ENCODE results near the gene STAC3.

The STAC3 gene

GRCh38 chr12:57214398-57214781, 36.6 kb downstream of the STAC3 start:
- TF ChIP-seq CTCF (IDR thresholded peaks at IDR 0.05; ENCODE audit: low read depth, low read length), result peak; percentile 89
- Histone ChIP-seq H3K27ac (no peak overlapping the region), H3K27me3 (ENCODE audit: insufficient read depth, low read depth, severe bottlenecking) (peaks cover 12% of the 10 kb centered on the region), H3K36me3 (no peaks in the 10 kb centered on the region), H3K4me3 (ENCODE audit: low read depth, low read length) (no peak overlapping the region), H3K9me3 (ENCODE audit: severe bottlenecking) (no peaks in the 10 kb centered on the region)
- peak; percentile 77 for DNase-seq

GRCh38 chr12:57213763-57214397, 37.1 kb downstream of the STAC3 start:
- TF ChIP-seq CTCF (IDR thresholded peaks at IDR 0.05; ENCODE audit: low read depth, low read length), result no peak
- no peak for DNase-seq
- no peak overlapping the region for H3K4me3 ChIP-seq (ENCODE audit: low read depth, low read length)
- H3K36me3 ChIP-seq, result no peaks in the 10 kb centered on the region
- peaks cover 12% of the 10 kb centered on the region for H3K27me3 ChIP-seq (ENCODE audit: insufficient read depth, low read depth, severe bottlenecking)
- H3K27ac ChIP-seq, result no peak overlapping the region
- H3K9me3 ChIP-seq (ENCODE audit: severe bottlenecking), result no peaks in the 10 kb centered on the region

GRCh38 chr12:57213058-57213715, 37.8 kb downstream of the STAC3 start:
- Histone ChIP-seq H3K27me3 (ENCODE audit: insufficient read depth, low read depth, severe bottlenecking) (peaks cover 12% of the 10 kb centered on the region), H3K4me3 (ENCODE audit: low read depth, low read length) (no peak overlapping the region), H3K27ac (no peak overlapping the region), H3K9me3 (ENCODE audit: severe bottlenecking) (no peaks in the 10 kb centered on the region), H3K36me3 (no peaks in the 10 kb centered on the region)
- peak; percentile 82 for DNase-seq
- TF ChIP-seq CTCF (IDR thresholded peaks at IDR 0.05; ENCODE audit: low read depth, low read length), result peak; percentile 94

- H3K27me3 ChIP-seq (ENCODE audit: insufficient read depth, low read depth, severe bottlenecking), result peaks cover 12% of the 10 kb centered on the region
- H3K9me3 ChIP-seq (ENCODE audit: severe bottlenecking), result no peaks in the 10 kb centered on the region
- H3K36me3 ChIP-seq, result no peaks in the 10 kb centered on the region
- TF ChIP-seq CTCF (IDR thresholded peaks at IDR 0.05; ENCODE audit: low read depth, low read length), result no peak
- H3K4me3 ChIP-seq (ENCODE audit: low read depth, low read length), result no peak overlapping the region
- H3K27ac ChIP-seq, result no peak overlapping the region
- DNase-seq, result no peak
Measured at GRCh38 chr12:57212701-57213057, 38.3 kb downstream of the STAC3 start.

GRCh38 chr12:57211791-57212700, 38.9 kb downstream of the STAC3 start:
- H3K27me3 ChIP-seq (ENCODE audit: insufficient read depth, low read depth, severe bottlenecking), result peaks cover 12% of the 10 kb centered on the region
- no peak overlapping the region for H3K27ac ChIP-seq
- H3K36me3 ChIP-seq, result no peaks in the 10 kb centered on the region
- H3K4me3 ChIP-seq (ENCODE audit: low read depth, low read length), result no peak overlapping the region
- no peak for DNase-seq
- no peaks in the 10 kb centered on the region for H3K9me3 ChIP-seq (ENCODE audit: severe bottlenecking)
- no peak for TF ChIP-seq CTCF (IDR thresholded peaks at IDR 0.05; ENCODE audit: low read depth, low read length)
